Measurements from ENCODE around the gene CLPTM1L.
"Not testable (repeated sequence)": the region's sequence is repeated elsewhere in the genome, so short reads cannot be mapped to it uniquely, and the experiment has no call there.

CLPTM1L gene

DNA sequence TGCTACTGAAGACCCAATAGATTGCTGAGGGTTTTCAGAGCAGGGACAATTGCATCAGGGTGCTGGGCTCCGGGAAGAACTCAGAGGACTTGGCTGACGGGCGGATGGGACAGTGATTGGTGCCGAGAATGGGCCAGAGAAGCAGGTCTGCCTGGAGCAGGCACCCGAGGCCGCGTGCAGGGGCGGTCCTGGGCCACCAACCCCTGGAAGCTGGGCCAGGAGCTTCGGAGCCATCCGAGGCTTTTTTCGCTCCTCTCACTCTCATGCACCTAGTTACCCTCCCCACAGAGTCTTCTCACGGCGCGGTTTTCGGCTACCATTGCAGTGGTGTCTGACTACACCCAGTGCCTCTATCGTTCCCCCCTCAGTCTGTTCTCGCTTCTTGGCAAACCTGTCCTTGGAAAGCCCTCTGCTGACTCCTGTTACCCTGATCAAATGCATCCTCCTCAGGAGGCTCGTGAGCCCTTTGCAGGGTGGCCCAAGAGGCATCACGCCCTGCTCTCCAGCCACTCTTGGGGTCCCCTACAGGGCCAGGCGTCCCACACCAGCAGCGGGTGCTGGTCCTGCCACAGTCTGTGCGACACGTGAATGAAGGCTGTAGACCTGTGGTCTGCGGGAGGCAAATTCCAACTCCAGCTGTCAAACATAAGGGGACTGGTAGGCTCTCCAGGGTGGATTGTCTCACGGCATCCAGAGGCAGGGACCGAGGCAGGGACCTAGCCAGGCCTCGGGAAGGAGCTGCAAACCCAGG, 1.2 kb upstream of the CLPTM1L start:
- no peak for DNase-seq (ENCODE audit: low read depth)
- peak overlapping the region; percentile 94 for H3K4me3 ChIP-seq (replicated peaks; ENCODE audit: low read depth, low read length)

DNA sequence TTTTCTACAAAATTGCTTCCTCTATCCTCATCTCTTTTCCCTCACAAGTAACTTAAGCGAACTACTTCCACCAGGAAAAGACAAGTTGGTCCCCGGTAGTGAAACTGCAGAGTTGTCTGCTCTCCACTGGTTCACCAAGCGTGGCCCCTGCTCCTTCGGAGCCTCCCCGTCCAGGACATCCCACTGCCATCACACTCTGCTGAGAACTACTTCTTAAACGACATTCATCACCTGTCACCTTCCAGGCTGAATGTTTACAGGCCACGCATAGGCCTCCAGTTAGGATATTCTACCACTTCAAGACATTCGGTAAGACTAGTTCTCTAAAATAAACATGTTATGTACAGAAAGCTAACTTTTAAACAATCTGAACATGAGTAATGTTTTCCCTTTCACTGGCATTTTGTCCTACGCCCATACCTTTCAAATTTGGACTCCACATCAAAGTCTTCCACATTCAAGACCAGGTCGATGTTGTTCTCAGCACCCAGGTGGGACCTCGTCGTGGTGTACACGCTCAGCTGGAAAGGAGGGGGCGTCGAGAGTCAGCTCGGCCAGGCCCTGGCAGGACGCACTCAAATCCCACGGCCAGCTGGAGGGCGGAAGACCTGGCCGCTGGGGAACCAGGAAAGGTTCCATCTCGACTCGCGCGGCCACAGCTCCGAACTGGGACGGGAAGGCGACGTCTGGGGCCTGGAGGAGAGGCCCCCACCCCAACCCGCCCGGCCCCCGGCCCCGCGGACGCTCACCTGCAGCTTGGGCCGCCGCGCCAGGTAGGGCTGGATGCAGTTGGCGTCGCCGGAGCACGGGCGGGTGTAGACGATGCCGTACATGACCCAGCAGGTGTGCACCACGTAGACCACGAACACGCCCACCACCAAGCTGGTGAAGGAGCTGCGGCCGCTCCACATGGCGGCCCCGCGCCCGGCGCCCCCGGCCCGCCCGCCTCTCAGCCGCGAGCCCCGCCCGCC, 683 bp downstream of the CLPTM1L start:
- peak; percentile 10 for DNase-seq (ENCODE audit: low read depth)
- peak overlapping the region; percentile 72 for H3K4me3 ChIP-seq (replicated peaks; ENCODE audit: low read depth, low read length)

More for the DNA sequence above, 1.2 kb upstream of the CLPTM1L start:
- no peak for TF ChIP-seq CTCF (IDR thresholded peaks at IDR 0.05; ENCODE audit: low read length, missing control alignments)

GRCh38 chr5:1343315-1343751, 1.6 kb downstream of the CLPTM1L start:
- no peak for DNase-seq (ENCODE audit: low read depth)
- no peak for TF ChIP-seq CTCF (IDR thresholded peaks at IDR 0.05; ENCODE audit: low read length, missing control alignments)
- no peak overlapping the region for H3K4me3 ChIP-seq (replicated peaks; ENCODE audit: low read depth, low read length)

More for the DNA sequence above, 683 bp downstream of the CLPTM1L start:
- TF ChIP-seq CTCF (IDR thresholded peaks at IDR 0.05; ENCODE audit: low read length, missing control alignments), result no peak

DNA sequence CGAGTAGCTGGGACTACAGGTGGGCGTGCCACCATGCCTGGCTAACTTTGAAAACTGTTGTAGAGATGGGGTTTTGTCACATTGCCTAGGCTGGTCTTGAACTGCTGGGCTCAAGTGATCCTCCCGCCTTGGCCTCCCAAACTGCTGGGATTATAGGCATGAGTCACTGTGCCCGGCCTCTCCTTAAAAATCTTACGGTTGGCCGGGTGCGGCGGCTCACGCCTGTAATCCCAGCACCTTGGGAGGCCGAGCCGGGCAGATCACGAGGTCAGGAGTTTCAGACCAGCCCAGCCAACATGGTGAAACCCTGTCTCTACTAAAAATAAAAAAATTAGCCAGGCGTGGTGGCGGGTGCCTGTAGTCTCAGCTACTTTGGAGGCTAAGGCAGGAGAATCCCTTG, 2.2 kb downstream of the CLPTM1L start:
- DNase-seq (ENCODE audit: low read depth); H3K4me3 ChIP-seq (replicated peaks; ENCODE audit: low read depth, low read length): not testable (repeated sequence)

DNA sequence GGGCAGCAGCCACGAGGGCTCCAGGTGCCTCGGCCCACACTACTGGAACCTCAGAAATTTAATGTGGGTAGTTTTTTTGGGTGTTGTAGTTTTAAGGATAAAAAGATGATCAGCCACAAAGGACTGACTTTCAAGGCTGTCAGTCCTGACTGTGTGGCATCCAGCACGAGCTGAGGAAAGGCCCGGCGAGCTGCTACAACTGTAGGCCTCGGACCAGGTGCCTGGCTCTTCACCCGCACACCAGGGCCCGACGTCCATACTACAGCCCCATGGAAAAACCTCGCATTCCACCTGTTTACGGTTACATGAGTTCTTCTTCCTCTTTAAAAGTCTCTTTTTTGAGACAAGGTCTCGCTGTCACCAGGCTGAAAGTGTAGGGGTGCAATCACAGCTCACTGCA, 2.6 kb downstream of the CLPTM1L start:
- no peak for DNase-seq (ENCODE audit: low read depth)
- no peak overlapping the region for H3K4me3 ChIP-seq (replicated peaks; ENCODE audit: low read depth, low read length)
- no peak for TF ChIP-seq CTCF (IDR thresholded peaks at IDR 0.05; ENCODE audit: low read length, missing control alignments)

- no peak overlapping the region for H3K4me3 ChIP-seq (replicated peaks; ENCODE audit: low read depth, low read length)
- DNase-seq (ENCODE audit: low read depth), result no peak
- no peak for TF ChIP-seq CTCF (IDR thresholded peaks at IDR 0.05; ENCODE audit: low read length, missing control alignments)
These were observed 3.0 kb downstream of the CLPTM1L start for GRCh38 chr5:1341863-1342262.

DNA sequence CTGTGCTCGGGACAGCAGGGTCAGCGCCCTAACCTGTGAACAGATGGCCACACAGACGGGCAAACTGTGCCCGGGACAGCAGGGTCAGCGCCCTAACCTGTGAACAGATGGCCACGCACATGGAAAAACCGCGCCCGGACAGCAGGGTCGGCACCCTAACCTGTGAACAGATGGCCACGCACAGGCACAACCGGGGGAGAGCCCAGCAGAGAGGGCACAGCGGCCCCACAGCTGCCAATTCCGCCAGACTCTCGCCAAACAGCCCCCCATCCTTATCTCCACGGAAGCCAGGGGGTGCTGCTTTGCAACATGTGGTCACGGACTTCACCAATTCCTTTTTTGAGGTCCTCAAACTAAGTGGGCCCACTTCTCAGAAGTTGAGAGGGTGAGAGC, 5.1 kb downstream of the CLPTM1L start:
- H3K4me3 ChIP-seq (replicated peaks; ENCODE audit: low read depth, low read length); DNase-seq (ENCODE audit: low read depth): not testable (repeated sequence)

GRCh38 chr5:1339139-1339817, 5.6 kb downstream of the CLPTM1L start:
- H3K4me3 ChIP-seq (replicated peaks; ENCODE audit: low read depth, low read length); DNase-seq (ENCODE audit: low read depth): not testable (repeated sequence)
